Neural cell (in vitro differentiated cells): Measurements from ENCODE around the gene SMG6. TPM values are rescaled to one million over a fixed set of nuclear protein-coding genes. Genes with fewer than 3 reads are reported as not detected.

Experiments used
- H2AFZ ChIP-seq: fragments of 200-600, 300-800 bp; sonication (generic), shearing (Covaris generic); 2 replicates; pipeline ENCODE4 v1.6.0; 2014; ENCODE audit warnings: low read depth, mild to moderate bottlenecking, antibody characterized with exemption, low read length, moderate library complexity
- H3F3A ChIP-seq: fragments of 200-600 bp; shearing (Covaris generic); 2 replicates; pipeline ENCODE4 v1.6.1; 2016; ENCODE audit warnings: mild to moderate bottlenecking, moderate library complexity, mixed read lengths, antibody characterized with exemption, low read length; ENCODE audit not compliant: insufficient read depth, poor library complexity, severe bottlenecking
- H3K27ac ChIP-seq: fragments of 200-600, 300-800 bp; sonication (generic), shearing (Covaris generic); 2 replicates; pipeline ENCODE4 v1.5.1; 2014; ENCODE audit warnings: mild to moderate bottlenecking, low read length, moderate library complexity
- H3K27me3 ChIP-seq: fragments of 300-800, 200-600 bp; sonication (generic), shearing (Covaris generic); 2 replicates; pipeline ENCODE4 v1.6.0; 2014; ENCODE audit warnings: mild to moderate bottlenecking, low read depth, low read length, moderate library complexity; ENCODE audit not compliant: insufficient read depth
- H3K36me3 ChIP-seq: fragments of 300-800, 200-600 bp; sonication (generic), shearing (Covaris generic); 2 replicates; pipeline ENCODE4 v1.5.1; 2014; ENCODE audit warnings: mild to moderate bottlenecking, antibody characterized with exemption, low read length, moderate library complexity; ENCODE audit not compliant: insufficient read depth
- H3K4me2 ChIP-seq: fragments of 300-800, 200-600 bp; sonication (generic), shearing (Covaris generic); 2 replicates; pipeline ENCODE4 v1.6.0; 2014; ENCODE audit warnings: mild to moderate bottlenecking, low read length
- H3K4me3 ChIP-seq: fragments of 300-800, 200-600 bp; sonication (generic), shearing (Covaris generic); 2 replicates; pipeline ENCODE4 v1.5.1; 2014; ENCODE audit warnings: mild to moderate bottlenecking, low read length, moderate library complexity
- H3K79me2 ChIP-seq: fragments of 200-600 bp; shearing (Covaris generic); replicated peaks from 2 replicates; pipeline ENCODE4 v1.6.0; 2014; ENCODE audit warnings: mild to moderate bottlenecking, low read length, moderate library complexity; ENCODE audit not compliant: insufficient read depth
- H3K9ac ChIP-seq: fragments of 300-800, 200-600 bp; sonication (generic), shearing (Covaris generic); 2 replicates; pipeline ENCODE4 v1.6.1; 2016; ENCODE audit warnings: mild to moderate bottlenecking, low read length, mixed read lengths
- H3K9me2 ChIP-seq: fragments of 200-600 bp; shearing (Covaris generic); 2 replicates; pipeline ENCODE4 v1.6.1; 2016; ENCODE audit warnings: mild to moderate bottlenecking, low read length, mixed read lengths; ENCODE audit not compliant: insufficient read depth
- H3K9me3 ChIP-seq: fragments of 200-600, 300-800 bp; sonication (generic), shearing (Covaris generic); 2 replicates; pipeline ENCODE4 v1.6.1; 2016; ENCODE audit warnings: mild to moderate bottlenecking, mixed run types, low read length, moderate library complexity, mixed read lengths
- H4K20me1 ChIP-seq: fragments of 200-600 bp; shearing (Covaris generic); 2 replicates; pipeline ENCODE4 v1.6.1; 2016; ENCODE audit warnings: mild to moderate bottlenecking, mixed run types; ENCODE audit not compliant: insufficient read depth
- EP300 ChIP-seq: fragments of 450-650 bp; conservative IDR thresholded peaks from 2 replicates; pipeline ENCODE4 v1.6.1; 2014; ENCODE audit warnings: antibody characterized with exemption, mild to moderate bottlenecking, moderate library complexity; ENCODE audit not compliant: poor library complexity, severe bottlenecking
- EZH2 ChIP-seq: fragments of 200-600, 300-800 bp; shearing (Covaris generic), sonication (generic); IDR thresholded peaks from 2 replicates; pipeline ENCODE4 v1.6.1; 2014; ENCODE audit warnings: antibody characterized with exemption, low read length, borderline replicate concordance, mild to moderate bottlenecking; ENCODE audit not compliant: insufficient read depth, poor library complexity, severe bottlenecking
- MXI1 ChIP-seq: fragments of 450-650 bp; conservative IDR thresholded peaks from 2 replicates; pipeline ENCODE4 v1.6.1; 2014; ENCODE audit warnings: antibody characterized with exemption, mild to moderate bottlenecking; ENCODE audit not compliant: poor library complexity, severe bottlenecking
- POLR2AphosphoS5 ChIP-seq: IDR thresholded peaks from 2 replicates; pipeline ENCODE4 v1.6.1; 2012
- RAD21 ChIP-seq: fragments of 450-650 bp; conservative IDR thresholded peaks from 2 replicates; pipeline ENCODE4 v1.6.1; 2014; ENCODE audit warnings: antibody characterized with exemption, mild to moderate bottlenecking, moderate library complexity
- REST ChIP-seq: IDR thresholded peaks from 2 replicates; pipeline ENCODE4 v1.6.1; 2012; ENCODE audit warnings: borderline replicate concordance
- SMC3 ChIP-seq: fragments of 450-650 bp; conservative IDR thresholded peaks from 2 replicates; pipeline ENCODE4 v1.6.1; 2014; ENCODE audit warnings: antibody characterized with exemption, mild to moderate bottlenecking, moderate library complexity; ENCODE audit not compliant: poor library complexity
- TAF1 ChIP-seq: IDR thresholded peaks from 2 replicates; pipeline ENCODE4 v1.6.1; 2012; ENCODE audit warnings: low read depth
- polyA plus RNA-seq: library from polyadenylated mRNA; depleted of rRNA; stranded (reverse); fragments of >200 nt; gene quantifications from 2 replicates; pipeline ENCODE4 v1.2.3, GENCODE V29; 2014
- TF ChIP-seq, protein P1 (sequence below): fragments of 450-650 bp; IDR thresholded peaks from 2 replicates; pipeline ENCODE4 v1.5.1; 2014; ENCODE audit warnings: antibody characterized with exemption, mild to moderate bottlenecking, moderate library complexity; ENCODE audit not compliant: poor library complexity, severe bottlenecking

SMG6 gene
- polyA plus RNA-seq, 1 donor from 2014 or later = 13.9 TPM

GRCh38 chr17:2181206-2181896, 122.2 kb downstream of the SMG6 start:
- H4K20me1 ChIP-seq = no peaks in the 10 kb centered on the region
- H3K4me2 ChIP-seq = no peak overlapping the region
- H3K9me3 ChIP-seq = no peaks in the 10 kb centered on the region
- H3K9ac ChIP-seq = no peak overlapping the region
- no peak overlapping the region for H2AFZ ChIP-seq
- no peak overlapping the region for H3K27ac ChIP-seq
- H3K27me3 ChIP-seq = no peaks in the 10 kb centered on the region
- H3K79me2 ChIP-seq = no peaks in the 10 kb centered on the region
- H3K36me3 ChIP-seq = no peaks in the 10 kb centered on the region
- H3K4me3 ChIP-seq = no peak overlapping the region
- H3K9me2 ChIP-seq = no peaks in the 10 kb centered on the region
- H3F3A ChIP-seq = no peaks in the 10 kb centered on the region
- TF ChIP-seq EZH2 = no peak
- no peak for TF ChIP-seq RAD21
- TF ChIP-seq TAF1 = no peak
- TF ChIP-seq, protein P1, sequence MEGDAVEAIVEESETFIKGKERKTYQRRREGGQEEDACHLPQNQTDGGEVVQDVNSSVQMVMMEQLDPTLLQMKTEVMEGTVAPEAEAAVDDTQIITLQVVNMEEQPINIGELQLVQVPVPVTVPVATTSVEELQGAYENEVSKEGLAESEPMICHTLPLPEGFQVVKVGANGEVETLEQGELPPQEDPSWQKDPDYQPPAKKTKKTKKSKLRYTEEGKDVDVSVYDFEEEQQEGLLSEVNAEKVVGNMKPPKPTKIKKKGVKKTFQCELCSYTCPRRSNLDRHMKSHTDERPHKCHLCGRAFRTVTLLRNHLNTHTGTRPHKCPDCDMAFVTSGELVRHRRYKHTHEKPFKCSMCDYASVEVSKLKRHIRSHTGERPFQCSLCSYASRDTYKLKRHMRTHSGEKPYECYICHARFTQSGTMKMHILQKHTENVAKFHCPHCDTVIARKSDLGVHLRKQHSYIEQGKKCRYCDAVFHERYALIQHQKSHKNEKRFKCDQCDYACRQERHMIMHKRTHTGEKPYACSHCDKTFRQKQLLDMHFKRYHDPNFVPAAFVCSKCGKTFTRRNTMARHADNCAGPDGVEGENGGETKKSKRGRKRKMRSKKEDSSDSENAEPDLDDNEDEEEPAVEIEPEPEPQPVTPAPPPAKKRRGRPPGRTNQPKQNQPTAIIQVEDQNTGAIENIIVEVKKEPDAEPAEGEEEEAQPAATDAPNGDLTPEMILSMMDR = no peak
- TF ChIP-seq EP300 = no peak
- TF ChIP-seq REST = no peak

DNA sequence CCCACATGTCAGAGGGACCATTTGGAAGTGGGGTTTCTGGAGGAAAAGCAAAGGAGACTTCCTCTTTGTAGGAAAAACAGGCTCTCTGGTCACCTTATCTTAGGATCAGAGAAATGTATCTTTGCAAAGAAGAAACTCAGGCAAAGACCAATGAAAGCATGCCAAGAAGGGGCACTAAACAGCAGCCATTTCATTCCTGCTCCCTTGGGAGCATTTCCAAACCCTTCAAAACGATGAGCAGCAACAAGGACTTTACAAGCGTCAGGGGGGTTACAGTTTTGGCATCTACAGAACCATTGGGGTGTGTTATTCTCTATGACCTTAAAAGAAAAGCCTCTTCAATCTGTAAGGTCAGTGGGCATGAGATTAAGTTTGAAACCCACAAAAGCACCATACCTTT, 122.8 kb downstream of the SMG6 start:
- no peak overlapping the region for H3K4me2 ChIP-seq
- H3K9me2 ChIP-seq = no peaks in the 10 kb centered on the region
- H4K20me1 ChIP-seq = no peaks in the 10 kb centered on the region
- no peak overlapping the region for H3K27ac ChIP-seq
- H2AFZ ChIP-seq = no peak overlapping the region
- H3K79me2 ChIP-seq = no peaks in the 10 kb centered on the region
- no peaks in the 10 kb centered on the region for H3F3A ChIP-seq
- H3K4me3 ChIP-seq = no peak overlapping the region
- H3K9ac ChIP-seq = no peak overlapping the region
- H3K36me3 ChIP-seq = no peaks in the 10 kb centered on the region
- no peaks in the 10 kb centered on the region for H3K27me3 ChIP-seq
- H3K9me3 ChIP-seq = no peaks in the 10 kb centered on the region
- TF ChIP-seq RAD21 = no peak
- TF ChIP-seq REST = no peak
- TF ChIP-seq, protein P1 = no peak
- TF ChIP-seq EP300 = no peak
- TF ChIP-seq POLR2AphosphoS5 = no peak
- TF ChIP-seq SMC3 = no peak
- no peak for TF ChIP-seq TAF1
- TF ChIP-seq MXI1 = no peak
- TF ChIP-seq EZH2 = no peak
